ENCODE results near the gene NPAS3.

DNA sequence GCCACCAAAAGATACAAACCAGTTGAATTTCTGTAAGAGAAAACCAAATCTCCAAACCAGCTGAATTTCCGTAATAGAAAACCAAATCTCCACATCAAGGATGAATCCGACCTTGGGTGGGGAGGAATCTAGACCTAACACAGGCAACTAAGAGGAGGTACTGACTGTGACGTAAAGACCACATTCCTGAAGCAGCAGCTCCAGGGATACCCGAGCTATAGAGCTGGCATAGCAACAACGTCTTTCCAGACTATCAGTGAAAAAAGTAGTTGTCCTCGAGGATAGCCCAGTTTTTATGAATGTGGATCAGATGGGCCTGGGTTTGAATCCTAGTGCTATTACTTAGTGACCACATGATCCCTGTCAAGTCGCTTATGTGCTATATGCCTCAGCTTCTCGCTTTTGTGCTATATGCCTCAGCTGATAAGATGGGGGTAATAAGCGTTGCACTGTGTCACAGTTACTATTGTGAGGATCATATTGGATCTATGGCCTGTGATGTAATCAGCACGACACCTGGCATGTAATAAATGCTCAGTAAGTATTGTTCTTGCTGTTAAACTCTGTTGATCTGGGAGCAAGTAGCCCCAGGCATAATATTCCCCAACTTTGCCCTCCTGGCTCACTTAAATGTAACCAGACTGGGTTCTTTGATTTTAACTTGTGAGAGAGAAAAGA, 898.4 kb downstream of the NPAS3 start:
- TF ChIP-seq, protein P1, sequence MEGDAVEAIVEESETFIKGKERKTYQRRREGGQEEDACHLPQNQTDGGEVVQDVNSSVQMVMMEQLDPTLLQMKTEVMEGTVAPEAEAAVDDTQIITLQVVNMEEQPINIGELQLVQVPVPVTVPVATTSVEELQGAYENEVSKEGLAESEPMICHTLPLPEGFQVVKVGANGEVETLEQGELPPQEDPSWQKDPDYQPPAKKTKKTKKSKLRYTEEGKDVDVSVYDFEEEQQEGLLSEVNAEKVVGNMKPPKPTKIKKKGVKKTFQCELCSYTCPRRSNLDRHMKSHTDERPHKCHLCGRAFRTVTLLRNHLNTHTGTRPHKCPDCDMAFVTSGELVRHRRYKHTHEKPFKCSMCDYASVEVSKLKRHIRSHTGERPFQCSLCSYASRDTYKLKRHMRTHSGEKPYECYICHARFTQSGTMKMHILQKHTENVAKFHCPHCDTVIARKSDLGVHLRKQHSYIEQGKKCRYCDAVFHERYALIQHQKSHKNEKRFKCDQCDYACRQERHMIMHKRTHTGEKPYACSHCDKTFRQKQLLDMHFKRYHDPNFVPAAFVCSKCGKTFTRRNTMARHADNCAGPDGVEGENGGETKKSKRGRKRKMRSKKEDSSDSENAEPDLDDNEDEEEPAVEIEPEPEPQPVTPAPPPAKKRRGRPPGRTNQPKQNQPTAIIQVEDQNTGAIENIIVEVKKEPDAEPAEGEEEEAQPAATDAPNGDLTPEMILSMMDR (IDR thresholded peaks at IDR 0.05): no peak
- no peak for TF ChIP-seq POLR2A (IDR thresholded peaks at IDR 0.05)

Measured in uterus (tissue), 2 donors.